Activated B cell treated with CpG ODN at 0.5 μM for 24 hours (primary cell): ENCODE data around the gene ARL10. TPM values are rescaled to one million over a fixed set of nuclear protein-coding genes. Genes with fewer than 3 reads are reported as not detected.

ENCODE experiments used
- ATAC-seq: fragments of 200-7000 bp; cut with Tn5 transposase; one replicate; pipeline ENCODE4 v1.10.0; 2021; ENCODE audit warnings: low read depth, mild to moderate bottlenecking, moderate library complexity
- CTCF ChIA-PET: fragments of 350-600 bp; sonication (Branson Sonifier 250); formaldehyde crosslinking; loops from one replicate; lab custom pipeline; 2021; ENCODE audit warnings: antibody characterized with exemption; lab: Charles Lee
- POLR2A ChIA-PET: fragments of 350-600 bp; sonication (Branson Sonifier 250); formaldehyde crosslinking; loops from one replicate; lab custom pipeline; 2021; ENCODE audit warnings: antibody characterized with exemption; lab: Charles Lee
- DNase-seq: peaks from one replicate; pipeline ENCODE4 v3.0.0; 2022
- H3K27ac Mint-ChIP-seq: one replicate; pipeline ENCODE4 v1.8.0; 2020; ENCODE audit warnings: mixed read lengths
- H3K27me3 Mint-ChIP-seq: one replicate; pipeline ENCODE4 v1.8.0; 2021; ENCODE audit warnings: mixed read lengths
- H3K36me3 Mint-ChIP-seq: one replicate; pipeline ENCODE4 v1.8.0; 2021; ENCODE audit warnings: low read depth, mixed read lengths
- H3K4me1 Mint-ChIP-seq: one replicate; pipeline ENCODE4 v1.8.0; 2021; ENCODE audit warnings: mixed read lengths
- H3K4me3 Mint-ChIP-seq: one replicate; pipeline ENCODE4 v1.8.0; 2020; ENCODE audit warnings: mild to moderate bottlenecking, mixed read lengths
- H3K9me3 Mint-ChIP-seq: one replicate; pipeline ENCODE4 v1.8.0; 2020; ENCODE audit warnings: mixed read lengths
- CTCF ChIP-seq: fragments of 200-600 bp; IDR thresholded peaks from one replicate; pipeline ENCODE4 v1.8.0; 2022; ENCODE audit warnings: antibody characterized with exemption, mild to moderate bottlenecking
- intact Hi-C: fragments of 100-400 bp; cut with micrococcal nuclease; formaldehyde crosslinking; loops from one replicate; pipeline ENCODE4 v1.15.1; 2024
- total RNA-seq: library from RNA; stranded (reverse); gene quantifications from 2 replicates; pipeline ENCODE4 v1.2.3, GENCODE V29; 2022

Gene ARL10
- total RNA-seq, 1 donor from 2014 or later = 14.3 TPM

DNA sequence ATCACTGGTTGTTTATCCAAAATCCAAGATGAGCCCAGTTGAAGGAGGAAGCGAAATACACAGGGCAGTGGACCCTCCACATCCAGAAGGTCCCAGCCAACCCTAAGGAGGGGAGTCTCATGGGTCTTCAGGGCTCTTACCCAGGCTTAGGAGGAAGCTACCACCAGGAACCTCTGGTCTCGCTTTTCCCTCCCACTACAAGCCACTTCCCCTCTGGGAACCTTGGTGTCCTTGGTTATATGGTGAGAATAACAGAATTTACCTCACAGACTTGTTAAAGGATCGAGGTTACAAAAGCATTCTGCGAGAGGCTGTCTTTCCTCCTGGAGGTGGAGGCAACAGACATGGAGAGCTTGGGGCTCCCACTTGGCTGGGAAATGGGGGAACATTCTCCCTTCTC is 26.7 kb downstream of the ARL10 start:
- no peak overlapping the region for H3K27ac Mint-ChIP-seq
- TF ChIP-seq CTCF = no peak

GRCh38 chr5:176392526-176392925 is 27.2 kb downstream of the ARL10 start:
- ATAC-seq (no peak), DNase-seq (no peak)
- no peak overlapping the region for H3K27ac Mint-ChIP-seq
- H3K36me3 Mint-ChIP-seq = peaks cover 47% of the 10 kb centered on the region
- ChIA-PET POLR2A (no interaction called here), CTCF (interaction anchor here (1.2 kb wide), 1 partner anchor 31 kb away, joined by 4 read pairs; the partner anchor contains the start of gene KIAA1191)
- no peaks in the 10 kb centered on the region for H3K27me3 Mint-ChIP-seq
- intact Hi-C loops = no loop called here
- peaks cover 16% of the 10 kb centered on the region for H3K4me1 Mint-ChIP-seq
- no peaks in the 10 kb centered on the region for H3K9me3 Mint-ChIP-seq
- no peak for TF ChIP-seq CTCF
- H3K4me3 Mint-ChIP-seq = no peak overlapping the region

More for the DNA sequence above, 26.7 kb downstream of the ARL10 start:
- no peaks in the 10 kb centered on the region for H3K27me3 Mint-ChIP-seq
- intact Hi-C loops = no loop called here
- peaks cover 49% of the 10 kb centered on the region for H3K36me3 Mint-ChIP-seq
- no peaks in the 10 kb centered on the region for H3K9me3 Mint-ChIP-seq
- ATAC-seq (no peak), DNase-seq (no peak)
- ChIA-PET POLR2A (interaction anchor here (0.6 kb wide), 1 partner anchor 250 kb away, joined by 5 read pairs; no protein-coding TSS in a partner anchor), CTCF (interaction anchor here (1.2 kb wide), 1 partner anchor 31 kb away, joined by 4 read pairs; the partner anchor contains the start of gene KIAA1191)
- H3K4me3 Mint-ChIP-seq = no peak overlapping the region
- H3K4me1 Mint-ChIP-seq = peaks cover 22% of the 10 kb centered on the region

- intact Hi-C loops = no loop called here
- no peaks in the 10 kb centered on the region for H3K27me3 Mint-ChIP-seq
- ChIA-PET POLR2A (interaction anchor here (1.2 kb wide), 1 partner anchor 32 kb away, joined by 5 read pairs; no protein-coding TSS in a partner anchor), CTCF (no interaction called here)
- no peak for TF ChIP-seq CTCF
- peaks cover 38% of the 10 kb centered on the region for H3K36me3 Mint-ChIP-seq
- H3K27ac Mint-ChIP-seq = no peak overlapping the region
- peaks cover 6% of the 10 kb centered on the region for H3K4me1 Mint-ChIP-seq
- ATAC-seq = no peak
- no peaks in the 10 kb centered on the region for H3K9me3 Mint-ChIP-seq
- no peak for DNase-seq
- H3K4me3 Mint-ChIP-seq = no peak overlapping the region
Observed at GRCh38 chr5:176394096-176394495, 28.8 kb downstream of the ARL10 start.

DNA sequence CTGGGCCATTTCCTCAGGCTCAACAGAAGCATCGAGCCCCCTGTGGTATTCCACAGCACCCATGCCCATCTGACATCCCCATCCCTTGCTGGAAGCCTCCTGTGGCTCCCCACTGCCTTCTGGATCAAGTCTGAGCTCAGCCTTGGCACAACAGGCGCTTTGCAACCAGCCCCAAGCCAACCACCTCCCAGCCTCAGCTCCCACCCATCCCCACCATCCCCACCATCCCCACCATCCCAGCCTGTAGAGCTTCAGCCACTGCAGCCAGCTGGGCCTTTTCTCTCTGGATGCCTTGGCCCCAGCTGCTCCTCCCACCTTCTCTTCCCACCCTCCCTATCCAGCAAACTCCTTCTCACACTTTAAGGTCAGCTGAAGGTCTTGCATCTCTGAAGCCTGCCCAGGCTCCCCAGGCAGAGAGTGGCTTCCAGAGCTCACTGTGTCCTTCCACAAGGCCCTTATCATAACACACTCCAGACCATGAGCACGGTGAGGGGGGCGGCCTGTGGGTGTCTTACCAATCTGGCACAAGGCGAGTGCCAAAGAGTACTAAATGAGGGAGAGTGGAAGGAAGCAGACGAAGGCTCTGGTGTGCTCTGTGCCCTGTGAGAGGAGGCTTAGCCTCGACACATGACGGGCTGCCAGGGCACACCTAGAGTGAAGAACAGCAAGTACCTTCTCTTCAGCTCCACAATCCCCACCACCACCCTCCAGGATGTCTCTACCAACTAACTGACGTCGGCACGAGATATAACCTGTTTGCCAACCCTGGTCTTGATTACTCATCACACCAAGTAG is 29.8 kb downstream of the ARL10 start:
- H3K4me1 Mint-ChIP-seq = no peaks in the 10 kb centered on the region
- peaks cover 35% of the 10 kb centered on the region for H3K36me3 Mint-ChIP-seq
- TF ChIP-seq CTCF = no peak
- no peak overlapping the region for H3K4me3 Mint-ChIP-seq
- ATAC-seq = no peak
- CTCF ChIA-PET = no interaction called here
- H3K9me3 Mint-ChIP-seq = no peaks in the 10 kb centered on the region
- no peak for DNase-seq
- intact Hi-C loops = no loop called here
- no peaks in the 10 kb centered on the region for H3K27me3 Mint-ChIP-seq
- H3K27ac Mint-ChIP-seq = no peak overlapping the region
- POLR2A ChIA-PET = no interaction called here

- ChIA-PET CTCF (no interaction called here), POLR2A (no interaction called here)
- no peaks in the 10 kb centered on the region for H3K9me3 Mint-ChIP-seq
- H3K36me3 Mint-ChIP-seq = peaks cover 35% of the 10 kb centered on the region
- H3K27ac Mint-ChIP-seq = no peak overlapping the region
- intact Hi-C loops = no loop called here
- DNase-seq (no peak), ATAC-seq (no peak)
- H3K4me3 Mint-ChIP-seq = no peak overlapping the region
- H3K27me3 Mint-ChIP-seq = no peaks in the 10 kb centered on the region
- TF ChIP-seq CTCF = no peak
- no peaks in the 10 kb centered on the region for H3K4me1 Mint-ChIP-seq
Observed at GRCh38 chr5:176396330-176396729, 31.0 kb downstream of the ARL10 start.
